ENCODE measurements around the gene RRBP1.

Gene RRBP1

GRCh38 chr20:17626217-17627007 lies 55.6 kb downstream of the RRBP1 start:
- no peak for DNase-seq (ENCODE audit: low read depth, low spot score)
- Histone ChIP-seq H3K36me3 (ENCODE audit: control insufficient read depth, insufficient read depth, low read length) (peaks cover 56% of the 10 kb centered on the region), H3K27me3 (ENCODE audit: control insufficient read depth, insufficient read depth, low read length) (no peaks in the 10 kb centered on the region), H3K4me1 (ENCODE audit: control insufficient read depth, insufficient read depth, low read length) (no peaks in the 10 kb centered on the region), H3K4me3 (ENCODE audit: low read length) (no peak overlapping the region), H3K9me3 (ENCODE audit: control insufficient read depth, insufficient read depth, low read length) (no peaks in the 10 kb centered on the region), H3K27ac (ENCODE audit: low read length) (no peak overlapping the region)
- no CpG with 5 or more reads among the region's 18 CpGs for WGBS (ENCODE audit: insufficient coverage, insufficient read length)

- no peaks in the 10 kb centered on the region for H3K4me1 ChIP-seq (ENCODE audit: control insufficient read depth, insufficient read depth, low read length)
- H3K27me3 ChIP-seq (ENCODE audit: control insufficient read depth, insufficient read depth, low read length) = no peaks in the 10 kb centered on the region
- H3K9me3 ChIP-seq (ENCODE audit: control insufficient read depth, insufficient read depth, low read length) = no peaks in the 10 kb centered on the region
- WGBS (ENCODE audit: insufficient coverage, insufficient read length) = no CpG with 5 or more reads among the region's 27 CpGs
- no peak overlapping the region for H3K27ac ChIP-seq (ENCODE audit: low read length)
- peaks cover 63% of the 10 kb centered on the region for H3K36me3 ChIP-seq (ENCODE audit: control insufficient read depth, insufficient read depth, low read length)
- no peak for DNase-seq (ENCODE audit: low read depth, low spot score)
- H3K4me3 ChIP-seq (ENCODE audit: low read length) = no peak overlapping the region
Measured at GRCh38 chr20:17625246-17626051, 56.6 kb downstream of the RRBP1 start.

GRCh38 chr20:17624551-17625245 lies 57.3 kb downstream of the RRBP1 start:
- Histone ChIP-seq H3K36me3 (ENCODE audit: control insufficient read depth, insufficient read depth, low read length) (peaks cover 64% of the 10 kb centered on the region), H3K27ac (ENCODE audit: low read length) (no peak overlapping the region), H3K4me1 (ENCODE audit: control insufficient read depth, insufficient read depth, low read length) (no peaks in the 10 kb centered on the region), H3K4me3 (ENCODE audit: low read length) (no peak overlapping the region), H3K9me3 (ENCODE audit: control insufficient read depth, insufficient read depth, low read length) (no peaks in the 10 kb centered on the region), H3K27me3 (ENCODE audit: control insufficient read depth, insufficient read depth, low read length) (no peaks in the 10 kb centered on the region)
- DNase-seq (ENCODE audit: low read depth, low spot score) = no peak
- whole genome bisulfite sequencing (ENCODE audit: insufficient coverage, insufficient read length) = no CpG with 5 or more reads among the region's 15 CpGs

GRCh38 chr20:17624070-17624469 lies 58.0 kb downstream of the RRBP1 start:
- no peaks in the 10 kb centered on the region for H3K4me1 ChIP-seq (ENCODE audit: control insufficient read depth, insufficient read depth, low read length)
- no peaks in the 10 kb centered on the region for H3K9me3 ChIP-seq (ENCODE audit: control insufficient read depth, insufficient read depth, low read length)
- H3K36me3 ChIP-seq (ENCODE audit: control insufficient read depth, insufficient read depth, low read length) = peaks cover 68% of the 10 kb centered on the region
- H3K27me3 ChIP-seq (ENCODE audit: control insufficient read depth, insufficient read depth, low read length) = no peaks in the 10 kb centered on the region
- H3K4me3 ChIP-seq (ENCODE audit: low read length) = no peak overlapping the region
- H3K27ac ChIP-seq (ENCODE audit: low read length) = no peak overlapping the region
- no CpG with 5 or more reads among the region's 12 CpGs for WGBS (ENCODE audit: insufficient coverage, insufficient read length)
- no peak for DNase-seq (ENCODE audit: low read depth, low spot score)

GRCh38 chr20:17622851-17623508 lies 59.1 kb downstream of the RRBP1 start:
- no peaks in the 10 kb centered on the region for H3K9me3 ChIP-seq (ENCODE audit: control insufficient read depth, insufficient read depth, low read length)
- no CpG with 5 or more reads among the region's 9 CpGs for WGBS (ENCODE audit: insufficient coverage, insufficient read length)
- no peaks in the 10 kb centered on the region for H3K4me1 ChIP-seq (ENCODE audit: control insufficient read depth, insufficient read depth, low read length)
- DNase-seq (ENCODE audit: low read depth, low spot score) = no peak
- H3K4me3 ChIP-seq (ENCODE audit: low read length) = no peak overlapping the region
- no peaks in the 10 kb centered on the region for H3K27me3 ChIP-seq (ENCODE audit: control insufficient read depth, insufficient read depth, low read length)
- peaks cover 68% of the 10 kb centered on the region for H3K36me3 ChIP-seq (ENCODE audit: control insufficient read depth, insufficient read depth, low read length)
- no peak overlapping the region for H3K27ac ChIP-seq (ENCODE audit: low read length)

- Histone ChIP-seq H3K4me3 (ENCODE audit: low read length) (no peak overlapping the region), H3K4me1 (ENCODE audit: control insufficient read depth, insufficient read depth, low read length) (no peaks in the 10 kb centered on the region), H3K27me3 (ENCODE audit: control insufficient read depth, insufficient read depth, low read length) (no peaks in the 10 kb centered on the region), H3K27ac (ENCODE audit: low read length) (no peak overlapping the region), H3K9me3 (ENCODE audit: control insufficient read depth, insufficient read depth, low read length) (no peaks in the 10 kb centered on the region), H3K36me3 (ENCODE audit: control insufficient read depth, insufficient read depth, low read length) (peaks cover 65% of the 10 kb centered on the region)
- no CpG with 5 or more reads among the region's 11 CpGs for WGBS (ENCODE audit: insufficient coverage, insufficient read length)
- no peak for DNase-seq (ENCODE audit: low read depth, low spot score)
Measured at GRCh38 chr20:17622086-17622850, 59.8 kb downstream of the RRBP1 start.

- Histone ChIP-seq H3K27ac (ENCODE audit: low read length) (no peak overlapping the region), H3K4me1 (ENCODE audit: control insufficient read depth, insufficient read depth, low read length) (no peaks in the 10 kb centered on the region), H3K27me3 (ENCODE audit: control insufficient read depth, insufficient read depth, low read length) (no peaks in the 10 kb centered on the region), H3K4me3 (ENCODE audit: low read length) (no peak overlapping the region), H3K36me3 (ENCODE audit: control insufficient read depth, insufficient read depth, low read length) (peaks cover 63% of the 10 kb centered on the region), H3K9me3 (ENCODE audit: control insufficient read depth, insufficient read depth, low read length) (no peaks in the 10 kb centered on the region)
- no peak for DNase-seq (ENCODE audit: low read depth, low spot score)
- WGBS (ENCODE audit: insufficient coverage, insufficient read length) = no CpG with 5 or more reads among the region's 24 CpGs
Measured at GRCh38 chr20:17621229-17621968, 60.6 kb downstream of the RRBP1 start.

- no CpG with 5 or more reads among the region's 33 CpGs for WGBS (ENCODE audit: insufficient coverage, insufficient read length)
- Histone ChIP-seq H3K4me3 (ENCODE audit: low read length) (no peak overlapping the region), H3K27me3 (ENCODE audit: control insufficient read depth, insufficient read depth, low read length) (no peaks in the 10 kb centered on the region), H3K36me3 (ENCODE audit: control insufficient read depth, insufficient read depth, low read length) (peaks cover 62% of the 10 kb centered on the region), H3K9me3 (ENCODE audit: control insufficient read depth, insufficient read depth, low read length) (no peaks in the 10 kb centered on the region), H3K27ac (ENCODE audit: low read length) (no peak overlapping the region), H3K4me1 (ENCODE audit: control insufficient read depth, insufficient read depth, low read length) (no peaks in the 10 kb centered on the region)
- no peak for DNase-seq (ENCODE audit: low read depth, low spot score)
Measured at GRCh38 chr20:17620371-17621228, 61.4 kb downstream of the RRBP1 start.
